HEK293T (cell line): ENCODE data around the gene ARF1.

Experiments
- ARNT ChIP-seq: fragments of 450-650 bp; IDR thresholded peaks from 2 replicates; pipeline ENCODE4 v1.6.1; 2017; ENCODE audit warnings: mild to moderate bottlenecking
- FOXM1 ChIP-seq: fragments of 450-650 bp; IDR thresholded peaks from 2 replicates; pipeline ENCODE4 v1.6.1; 2017; ENCODE audit warnings: mild to moderate bottlenecking, borderline replicate concordance

- no peak for TF ChIP-seq ARNT
- TF ChIP-seq FOXM1 = no peak
These were observed 812 bp upstream of the ARF1 start for GRCh38 chr1:228081578-228082213.
